ENCODE measurements around the gene C18orf63.

C18orf63 gene

GRCh38 chr18:74407888-74408287 lies 92.2 kb downstream of the C18orf63 start:
- TF ChIP-seq Cebpa-rat (IDR thresholded peaks at IDR 0.05), result no peak
- peaks cover 61 to 97% (median 91%) of the 10 kb centered on the region in 10 experiments for H3K4me1 ChIP-seq
- H3K27ac ChIP-seq, result peak overlapping the region in 10 of 11 experiments; percentile 41 to 100 (median 97); a peak in 20 of 22 replicates
- H3K9me3 ChIP-seq (replicated peaks in 1 of 11), result peaks cover 0 to 29% (median 16%) of the 10 kb centered on the region in 11 experiments; a peak in 14 of 22 replicates
- peak overlapping the region; percentile 18 to 71 (median 62); a peak in 18 of 20 replicates for H3K4me3 ChIP-seq
- H3K4me2 ChIP-seq, result peak overlapping the region; percentile 86 to 99 (median 96)
- no peaks in the 10 kb centered on the region for H3K27me3 ChIP-seq
- peak overlapping the region; percentile 43 to 95 (median 87); a peak in 20 of 22 replicates for H3K9ac ChIP-seq
- H4K20me1 ChIP-seq, result no peaks in the 10 kb centered on the region
- H3K36me3 ChIP-seq, result peaks cover 0 to 21% (median 13%) of the 10 kb centered on the region in 11 experiments; a peak in 14 of 22 replicates

Measured in BLaER1 treated with 17β-estradiol and CSF1 and Interleukin-3, amounts not matched to agents 10 nM and 100 nM (cell line).